Vagina (tissue), 2 donors: ENCODE data around the gene PABPN1.

ENCODE experiments used
- POLR2A ChIP-seq, 2 donors: fragments of 450-650 bp; IDR thresholded peaks; one replicate each; pipeline ENCODE4 v1.6.1; 2017; ENCODE audit warnings: antibody characterized with exemption in 2 of 2, mild to moderate bottlenecking in 2 of 2, moderate library complexity in 2 of 2
- POLR2AphosphoS5 ChIP-seq, 2 donors: sonication (generic); formaldehyde crosslinking; IDR thresholded peaks; one replicate each; pipeline ENCODE4 v1.9.0; 2017; ENCODE audit warnings: antibody characterized with exemption in 2 of 2, mild to moderate bottlenecking in 2 of 2, low read depth in 1 of 2; ENCODE audit not compliant: insufficient read depth in 1 of 2
- TF ChIP-seq, protein P1 (sequence below), 3 experiments: fragments of 450-650 bp in 2 of 3; fragments of 200-600 bp in 1 of 3; sonication (generic) in 1 of 3; IDR thresholded peaks; one replicate each; pipeline ENCODE4 v1.5.1; 2017 to 2019; ENCODE audit warnings: antibody characterized with exemption in 3 of 3, mild to moderate bottlenecking in 2 of 3, moderate library complexity in 2 of 3

GRCh38 chr14:23354990-23355389 is 33.7 kb downstream of the PABPN1 start:
- TF ChIP-seq, protein P1, sequence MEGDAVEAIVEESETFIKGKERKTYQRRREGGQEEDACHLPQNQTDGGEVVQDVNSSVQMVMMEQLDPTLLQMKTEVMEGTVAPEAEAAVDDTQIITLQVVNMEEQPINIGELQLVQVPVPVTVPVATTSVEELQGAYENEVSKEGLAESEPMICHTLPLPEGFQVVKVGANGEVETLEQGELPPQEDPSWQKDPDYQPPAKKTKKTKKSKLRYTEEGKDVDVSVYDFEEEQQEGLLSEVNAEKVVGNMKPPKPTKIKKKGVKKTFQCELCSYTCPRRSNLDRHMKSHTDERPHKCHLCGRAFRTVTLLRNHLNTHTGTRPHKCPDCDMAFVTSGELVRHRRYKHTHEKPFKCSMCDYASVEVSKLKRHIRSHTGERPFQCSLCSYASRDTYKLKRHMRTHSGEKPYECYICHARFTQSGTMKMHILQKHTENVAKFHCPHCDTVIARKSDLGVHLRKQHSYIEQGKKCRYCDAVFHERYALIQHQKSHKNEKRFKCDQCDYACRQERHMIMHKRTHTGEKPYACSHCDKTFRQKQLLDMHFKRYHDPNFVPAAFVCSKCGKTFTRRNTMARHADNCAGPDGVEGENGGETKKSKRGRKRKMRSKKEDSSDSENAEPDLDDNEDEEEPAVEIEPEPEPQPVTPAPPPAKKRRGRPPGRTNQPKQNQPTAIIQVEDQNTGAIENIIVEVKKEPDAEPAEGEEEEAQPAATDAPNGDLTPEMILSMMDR (IDR thresholded peaks at IDR 0.05) = no peak
- TF ChIP-seq POLR2A (IDR thresholded peaks at IDR 0.05) (no peak), POLR2AphosphoS5 (IDR thresholded peaks at IDR 0.05; ENCODE audit: insufficient read depth in 1 of 2, low read depth in 1 of 2) (no peak)
